Duodenal mucosa (tissue), 2 donors: ENCODE measurements around the gene BTBD6.

Experiments
- H3K27ac ChIP-seq: one replicate; pipeline ENCODE4 v1.7.0; 2013; ENCODE audit warnings: low read depth, low read length
- H3K27me3 ChIP-seq, 2 donors: one replicate each; pipeline ENCODE4 v1.7.0; 2013; ENCODE audit warnings: low read length in 2 of 2, control low read depth in 1 of 2; ENCODE audit not compliant: insufficient read depth in 2 of 2, control insufficient read depth in 1 of 2
- H3K36me3 ChIP-seq, 2 donors: one replicate each; pipeline ENCODE4 v1.7.0; 2013; ENCODE audit warnings: low read length in 2 of 2, control low read depth in 1 of 2; ENCODE audit not compliant: insufficient read depth in 2 of 2, control insufficient read depth in 1 of 2
- H3K4me1 ChIP-seq, 2 donors: one replicate each; pipeline ENCODE4 v1.7.0; 2013; ENCODE audit warnings: low read length in 2 of 2, control low read depth in 1 of 2; ENCODE audit not compliant: insufficient read depth in 2 of 2, control insufficient read depth in 1 of 2
- H3K4me3 ChIP-seq, 2 donors: one replicate each; pipeline ENCODE4 v1.7.0; 2013; ENCODE audit warnings: low read length in 2 of 2, low read depth in 1 of 2
- H3K9ac ChIP-seq, 2 donors: one replicate each; pipeline ENCODE4 v1.7.0; 2013; ENCODE audit warnings: low read length in 2 of 2, low read depth in 1 of 2
- H3K9me3 ChIP-seq, 2 donors: one replicate each; pipeline ENCODE4 v1.7.0; 2013; ENCODE audit warnings: low read length in 2 of 2, control low read depth in 1 of 2; ENCODE audit not compliant: control insufficient read depth in 1 of 2

The BTBD6 gene

DNA sequence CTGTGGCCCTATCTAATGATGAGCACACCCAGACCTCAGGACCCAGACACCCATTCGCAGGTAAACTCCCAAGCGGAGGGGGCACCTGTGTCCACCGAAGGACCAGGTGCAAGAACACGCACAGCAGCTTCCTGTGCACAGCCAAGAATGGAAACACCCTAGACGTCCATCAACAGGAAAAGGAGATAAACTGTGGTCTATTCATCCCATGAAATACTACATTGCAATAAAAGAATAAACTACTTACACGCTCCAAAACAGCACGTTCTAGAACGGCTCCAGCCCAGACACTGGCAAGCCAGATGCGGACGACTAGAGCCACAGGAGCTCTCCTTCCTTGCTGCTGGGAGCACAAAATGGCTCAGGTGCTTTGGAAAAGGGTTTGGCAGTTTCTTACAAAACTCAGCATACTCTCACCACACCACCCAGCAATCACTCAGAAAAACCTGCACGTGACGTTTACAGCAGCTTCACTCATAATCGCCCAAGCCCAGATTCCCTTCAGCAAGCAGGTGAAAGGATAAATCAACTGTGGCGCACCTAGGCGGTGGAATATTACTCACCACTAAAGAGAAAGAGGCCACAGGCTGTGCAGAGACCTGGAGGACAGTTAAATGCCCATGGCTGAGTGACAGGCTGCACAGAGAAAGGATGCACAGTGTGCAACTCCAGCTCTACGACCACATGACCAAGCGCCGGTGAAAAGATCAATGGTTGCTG lies 31.5 kb downstream of the BTBD6 start:
- Histone ChIP-seq H3K4me1 (no peaks in the 10 kb centered on the region), H3K27me3 (no peaks in the 10 kb centered on the region), H3K9ac (no peak overlapping the region), H3K36me3 (peaks cover 0 to 14% of the 10 kb centered on the region in 2 donors), H3K4me3 (no peak overlapping the region), H3K9me3 (no peaks in the 10 kb centered on the region), H3K27ac (no peak overlapping the region)

DNA sequence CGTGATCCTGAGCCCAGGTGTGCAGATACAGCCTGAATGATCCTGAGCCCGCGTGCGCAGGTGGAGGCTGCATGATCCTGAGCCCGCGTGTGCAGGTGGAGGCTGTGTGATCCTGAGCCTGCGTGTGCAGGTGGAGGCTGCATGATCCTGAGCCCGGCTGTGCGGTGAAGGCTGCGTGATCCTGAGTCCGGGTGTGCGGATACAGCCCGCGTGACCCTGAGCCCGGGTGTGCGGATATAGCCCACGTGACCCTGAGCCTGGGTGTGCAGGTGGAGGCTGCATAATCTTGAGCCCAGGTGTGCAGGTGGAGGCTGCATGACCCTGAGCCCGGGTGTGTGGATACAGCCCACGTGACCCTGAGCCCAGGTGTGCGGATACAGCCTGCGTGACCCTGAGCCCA lies 32.2 kb downstream of the BTBD6 start:
- Histone ChIP-seq H3K4me1 (no peaks in the 10 kb centered on the region), H3K27ac (no peak overlapping the region), H3K4me3 (no peak overlapping the region), H3K9ac (no peak overlapping the region), H3K27me3 (no peaks in the 10 kb centered on the region), H3K36me3 (peaks cover 0 to 14% of the 10 kb centered on the region in 2 donors), H3K9me3 (no peaks in the 10 kb centered on the region)

DNA sequence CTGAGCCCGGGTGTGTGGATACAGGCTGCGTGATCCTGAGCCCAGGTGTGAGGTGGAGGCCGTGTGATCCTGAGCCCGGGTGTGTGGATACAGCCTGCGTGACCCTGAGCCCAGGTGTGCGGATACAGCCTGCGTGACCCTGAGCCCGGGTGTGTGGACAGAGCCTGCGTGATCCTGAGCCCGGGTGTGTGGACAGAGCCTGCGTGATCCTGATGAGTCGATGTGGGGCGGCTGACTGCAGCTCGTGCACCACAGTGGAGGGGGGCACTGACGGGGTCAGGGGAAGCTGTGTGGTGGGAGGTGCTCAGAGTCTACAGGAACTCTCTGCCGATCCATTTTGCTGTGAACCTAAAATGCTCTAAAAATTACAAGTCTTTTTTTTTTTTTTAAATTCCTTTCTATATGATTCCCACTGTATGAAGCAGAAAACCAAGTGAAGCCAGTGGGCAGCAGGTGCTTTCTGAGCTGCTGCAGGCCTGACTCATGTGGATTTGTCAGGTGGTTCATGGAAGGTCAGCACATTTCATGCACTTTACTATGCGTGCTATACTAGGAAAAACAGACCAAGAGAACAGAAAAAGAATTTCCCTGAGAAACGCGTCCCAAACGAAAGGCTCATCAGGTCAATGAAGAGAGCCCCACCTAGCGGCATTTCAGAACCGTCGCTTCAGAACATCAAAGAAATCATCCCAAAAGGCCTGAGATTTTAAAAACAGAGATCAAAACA lies 33.2 kb downstream of the BTBD6 start:
- H3K4me1 ChIP-seq = no peaks in the 10 kb centered on the region
- H3K27ac ChIP-seq = no peak overlapping the region
- peaks cover 0 to 14% of the 10 kb centered on the region in 2 donors for H3K36me3 ChIP-seq
- no peak overlapping the region for H3K9ac ChIP-seq
- H3K4me3 ChIP-seq = no peak overlapping the region
- H3K9me3 ChIP-seq = no peaks in the 10 kb centered on the region
- H3K27me3 ChIP-seq = no peaks in the 10 kb centered on the region

DNA sequence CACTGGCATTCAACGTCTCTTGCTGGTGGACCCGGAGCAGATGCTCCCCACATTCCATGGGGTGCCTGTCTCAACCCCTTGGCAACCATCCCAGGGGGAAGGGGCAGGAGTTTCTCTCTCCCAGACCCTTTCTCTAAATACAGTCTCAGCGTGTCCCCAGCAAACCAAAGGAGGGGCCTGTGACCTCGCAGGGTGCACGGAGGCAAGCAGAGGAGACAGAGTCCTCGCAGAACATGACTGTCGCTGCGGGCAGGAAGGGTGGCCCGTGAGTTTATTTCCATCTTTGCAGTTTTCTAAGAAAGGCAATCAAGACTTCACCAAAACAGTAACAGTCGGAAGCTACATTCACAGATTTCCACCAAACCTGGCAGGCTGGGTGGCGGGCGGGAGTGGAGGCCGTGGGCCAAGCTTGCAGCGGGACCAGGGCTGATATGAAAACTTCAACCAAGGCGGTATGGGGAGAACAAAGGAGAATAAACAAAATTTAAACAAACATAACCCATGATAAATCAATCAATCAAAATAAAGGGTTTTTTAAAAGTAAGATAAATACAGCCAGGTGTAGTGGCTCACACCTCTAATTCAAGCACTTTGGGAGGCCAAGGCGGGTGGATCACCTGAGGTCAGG lies 33.9 kb downstream of the BTBD6 start:
- Histone ChIP-seq H3K4me3 (no peak overlapping the region), H3K9ac (no peak overlapping the region), H3K27ac (no peak overlapping the region)

DNA sequence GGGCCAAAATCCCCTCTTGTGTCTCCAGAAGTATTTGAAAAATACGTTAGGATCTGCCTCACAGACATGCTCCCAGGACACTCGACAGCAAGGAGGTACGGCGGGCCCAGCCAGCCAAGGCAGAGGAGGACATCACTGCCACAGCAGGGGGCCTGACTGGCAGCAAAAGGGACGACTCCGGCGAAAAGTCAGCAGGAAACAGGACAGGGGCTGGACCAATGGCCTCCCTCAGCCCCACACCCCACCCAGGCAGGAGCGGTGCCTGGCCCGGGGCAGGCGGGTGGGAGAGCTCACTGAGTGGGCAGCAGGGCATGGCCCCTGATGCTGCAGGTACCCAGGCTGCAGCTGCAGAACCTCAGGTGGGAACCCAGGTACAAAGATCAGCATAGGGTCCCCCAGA lies 34.7 kb downstream of the BTBD6 start:
- Histone ChIP-seq H3K27ac (no peak overlapping the region), H3K4me1 (no peaks in the 10 kb centered on the region)

More for the DNA sequence above, 33.9 kb downstream of the BTBD6 start:
- Histone ChIP-seq H3K36me3 (peaks cover 0 to 14% of the 10 kb centered on the region in 2 donors), H3K27me3 (no peaks in the 10 kb centered on the region), H3K4me1 (no peaks in the 10 kb centered on the region), H3K9me3 (no peaks in the 10 kb centered on the region)

DNA sequence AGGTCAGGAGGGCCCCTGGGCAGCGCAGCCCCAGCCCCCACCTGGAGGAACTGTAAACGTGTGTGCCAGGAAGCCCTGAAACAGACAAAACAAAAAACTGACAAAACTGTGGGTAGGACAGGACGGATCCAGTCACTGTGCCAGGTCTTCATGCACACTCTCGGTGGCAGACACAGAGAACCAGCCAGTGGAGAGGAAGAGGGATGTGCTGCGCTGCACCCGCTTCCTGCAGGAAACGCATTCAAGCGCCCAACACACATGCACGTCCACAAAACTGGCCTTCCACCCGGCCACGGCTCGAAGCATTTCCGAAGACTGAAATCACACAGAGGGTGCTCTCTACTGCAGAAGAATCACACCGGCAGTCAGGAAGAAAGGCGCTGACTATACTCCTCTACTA lies 35.6 kb downstream of the BTBD6 start:
- Histone ChIP-seq H3K9me3 (no peaks in the 10 kb centered on the region), H3K4me3 (no peak overlapping the region), H3K4me1 (no peaks in the 10 kb centered on the region), H3K9ac (no peak overlapping the region), H3K36me3 (peaks cover 0 to 14% of the 10 kb centered on the region in 2 donors), H3K27me3 (no peaks in the 10 kb centered on the region), H3K27ac (no peak overlapping the region)

More for the DNA sequence above, 34.7 kb downstream of the BTBD6 start:
- no peaks in the 10 kb centered on the region for H3K27me3 ChIP-seq
- no peak overlapping the region for H3K9ac ChIP-seq
- peaks cover 0 to 14% of the 10 kb centered on the region in 2 donors for H3K36me3 ChIP-seq
- H3K4me3 ChIP-seq = no peak overlapping the region
- no peaks in the 10 kb centered on the region for H3K9me3 ChIP-seq

DNA sequence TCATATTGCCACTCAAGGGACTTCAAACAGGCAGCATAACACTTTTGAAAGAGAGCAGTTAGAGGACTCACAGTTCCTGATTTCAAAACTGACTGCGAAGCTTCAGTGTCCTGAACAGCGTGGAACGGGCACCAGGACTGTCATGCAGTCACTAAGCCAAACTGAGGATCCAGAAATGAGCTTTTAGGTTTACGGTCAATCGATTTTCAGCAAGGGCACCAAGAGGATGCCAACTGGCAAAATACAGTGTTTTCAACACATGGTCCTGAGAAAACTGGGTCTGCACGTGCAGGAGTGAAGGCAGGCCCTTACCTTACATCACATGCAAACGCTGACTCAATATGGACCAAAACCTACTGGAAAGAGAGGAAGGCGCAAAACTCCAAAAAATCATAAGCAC lies 36.8 kb downstream of the BTBD6 start:
- Histone ChIP-seq H3K36me3 (peaks cover 0 to 14% of the 10 kb centered on the region in 2 donors), H3K9me3 (no peaks in the 10 kb centered on the region), H3K4me3 (no peak overlapping the region), H3K27ac (no peak overlapping the region), H3K4me1 (no peaks in the 10 kb centered on the region), H3K9ac (no peak overlapping the region), H3K27me3 (no peaks in the 10 kb centered on the region)

DNA sequence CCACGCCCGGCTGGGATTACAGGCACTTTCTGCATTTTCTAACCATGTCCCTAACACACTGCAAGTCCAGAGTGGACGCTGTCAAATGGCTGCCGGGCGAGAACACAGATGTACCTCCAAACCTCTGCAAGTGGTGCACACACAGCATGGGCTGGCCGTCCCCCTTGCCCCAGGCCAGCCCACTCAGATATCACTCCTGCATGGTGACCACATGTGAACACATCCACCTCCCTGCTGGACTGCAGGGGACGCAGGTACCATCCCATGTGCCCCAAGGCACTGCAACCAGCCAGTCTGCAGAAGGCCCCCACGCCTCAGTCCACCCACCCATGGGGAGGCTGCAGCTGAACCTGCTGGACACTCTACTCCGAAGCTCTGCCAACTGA lies 38.4 kb downstream of the BTBD6 start:
- H3K27ac ChIP-seq = no peak overlapping the region

DNA sequence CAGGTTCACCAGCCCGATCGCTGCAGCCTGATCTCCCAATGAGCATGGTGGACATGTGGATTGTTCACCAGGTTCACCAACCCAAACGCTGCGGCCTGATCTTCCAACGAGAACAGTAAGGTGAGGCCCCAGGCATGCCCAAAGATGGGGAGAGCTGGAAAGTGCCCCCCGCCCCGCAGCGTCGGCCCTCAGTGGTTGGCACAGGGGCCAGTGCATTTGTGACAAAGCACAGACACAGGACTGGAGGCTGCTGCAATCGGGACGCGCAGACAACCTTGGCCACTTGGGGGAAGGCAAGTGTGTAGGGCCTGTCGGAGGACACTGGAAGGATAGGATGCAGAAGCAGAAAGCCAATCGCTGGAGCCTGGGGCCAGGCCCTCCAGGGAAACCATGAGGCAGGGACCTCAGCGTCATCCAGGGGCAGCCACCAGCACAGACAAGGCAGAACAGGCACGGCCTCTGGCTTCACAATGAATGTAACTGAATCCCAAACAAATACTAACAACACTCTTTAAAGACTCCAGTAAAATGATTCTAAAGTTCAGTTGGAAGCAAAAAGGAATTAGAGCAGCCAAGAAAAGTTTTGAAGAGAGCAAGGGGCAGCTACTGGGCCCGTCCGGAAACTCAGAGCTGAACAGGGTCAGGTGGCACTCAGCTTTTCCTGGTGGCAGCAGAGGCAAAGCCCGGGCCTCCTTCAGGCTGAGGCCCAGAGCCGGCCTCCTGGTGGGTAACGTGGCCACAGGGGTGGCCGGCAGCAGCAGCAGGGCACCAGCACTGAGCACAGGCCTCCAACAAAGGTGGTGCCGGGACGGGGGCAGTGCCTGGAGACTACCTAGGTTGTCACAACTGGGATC lies 39.1 kb downstream of the BTBD6 start:
- Histone ChIP-seq H3K27me3 (no peaks in the 10 kb centered on the region), H3K4me3 (no peak overlapping the region), H3K36me3 (peaks cover 0 to 11% of the 10 kb centered on the region in 2 donors), H3K27ac (no peak overlapping the region), H3K9ac (no peak overlapping the region), H3K9me3 (no peaks in the 10 kb centered on the region), H3K4me1 (peaks cover 0 to 3% of the 10 kb centered on the region in 2 donors)

More for the DNA sequence above, 38.4 kb downstream of the BTBD6 start:
- H3K4me1 ChIP-seq = peaks cover 0 to 3% of the 10 kb centered on the region in 2 donors
- no peak overlapping the region for H3K9ac ChIP-seq
- no peaks in the 10 kb centered on the region for H3K27me3 ChIP-seq
- no peak overlapping the region for H3K4me3 ChIP-seq
- H3K9me3 ChIP-seq = no peaks in the 10 kb centered on the region
- peaks cover 0 to 11% of the 10 kb centered on the region in 2 donors for H3K36me3 ChIP-seq
